ENCODE measurements around the gene SCLT1.

DNA sequence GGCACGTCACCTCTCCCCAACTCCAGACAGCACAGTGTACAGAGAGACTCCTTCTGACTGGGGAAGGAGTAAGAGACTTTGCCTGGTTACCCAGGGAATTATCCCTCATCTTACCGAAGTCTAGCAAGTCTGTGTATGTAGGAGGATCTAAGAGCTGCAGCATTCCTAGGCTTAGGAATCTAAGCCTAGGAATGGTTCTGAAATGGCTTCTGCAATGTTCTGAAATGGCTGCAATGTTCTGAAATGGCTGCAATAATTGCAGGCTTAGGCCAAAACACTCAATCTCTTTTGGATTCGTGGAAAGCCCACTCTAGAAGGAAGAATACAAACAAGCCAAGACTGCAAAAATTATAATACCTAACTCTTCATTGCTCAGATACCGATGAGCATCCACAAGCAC is 106.4 kb downstream of the SCLT1 start:
- TF ChIP-seq, protein P1, sequence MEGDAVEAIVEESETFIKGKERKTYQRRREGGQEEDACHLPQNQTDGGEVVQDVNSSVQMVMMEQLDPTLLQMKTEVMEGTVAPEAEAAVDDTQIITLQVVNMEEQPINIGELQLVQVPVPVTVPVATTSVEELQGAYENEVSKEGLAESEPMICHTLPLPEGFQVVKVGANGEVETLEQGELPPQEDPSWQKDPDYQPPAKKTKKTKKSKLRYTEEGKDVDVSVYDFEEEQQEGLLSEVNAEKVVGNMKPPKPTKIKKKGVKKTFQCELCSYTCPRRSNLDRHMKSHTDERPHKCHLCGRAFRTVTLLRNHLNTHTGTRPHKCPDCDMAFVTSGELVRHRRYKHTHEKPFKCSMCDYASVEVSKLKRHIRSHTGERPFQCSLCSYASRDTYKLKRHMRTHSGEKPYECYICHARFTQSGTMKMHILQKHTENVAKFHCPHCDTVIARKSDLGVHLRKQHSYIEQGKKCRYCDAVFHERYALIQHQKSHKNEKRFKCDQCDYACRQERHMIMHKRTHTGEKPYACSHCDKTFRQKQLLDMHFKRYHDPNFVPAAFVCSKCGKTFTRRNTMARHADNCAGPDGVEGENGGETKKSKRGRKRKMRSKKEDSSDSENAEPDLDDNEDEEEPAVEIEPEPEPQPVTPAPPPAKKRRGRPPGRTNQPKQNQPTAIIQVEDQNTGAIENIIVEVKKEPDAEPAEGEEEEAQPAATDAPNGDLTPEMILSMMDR (IDR thresholded peaks at IDR 0.05) = no peak
- no peak for TF ChIP-seq POLR2A (IDR thresholded peaks at IDR 0.05)

Data from body of pancreas (tissue), 4 donors.